Measurements from ENCODE around the gene AQP2.

DNA sequence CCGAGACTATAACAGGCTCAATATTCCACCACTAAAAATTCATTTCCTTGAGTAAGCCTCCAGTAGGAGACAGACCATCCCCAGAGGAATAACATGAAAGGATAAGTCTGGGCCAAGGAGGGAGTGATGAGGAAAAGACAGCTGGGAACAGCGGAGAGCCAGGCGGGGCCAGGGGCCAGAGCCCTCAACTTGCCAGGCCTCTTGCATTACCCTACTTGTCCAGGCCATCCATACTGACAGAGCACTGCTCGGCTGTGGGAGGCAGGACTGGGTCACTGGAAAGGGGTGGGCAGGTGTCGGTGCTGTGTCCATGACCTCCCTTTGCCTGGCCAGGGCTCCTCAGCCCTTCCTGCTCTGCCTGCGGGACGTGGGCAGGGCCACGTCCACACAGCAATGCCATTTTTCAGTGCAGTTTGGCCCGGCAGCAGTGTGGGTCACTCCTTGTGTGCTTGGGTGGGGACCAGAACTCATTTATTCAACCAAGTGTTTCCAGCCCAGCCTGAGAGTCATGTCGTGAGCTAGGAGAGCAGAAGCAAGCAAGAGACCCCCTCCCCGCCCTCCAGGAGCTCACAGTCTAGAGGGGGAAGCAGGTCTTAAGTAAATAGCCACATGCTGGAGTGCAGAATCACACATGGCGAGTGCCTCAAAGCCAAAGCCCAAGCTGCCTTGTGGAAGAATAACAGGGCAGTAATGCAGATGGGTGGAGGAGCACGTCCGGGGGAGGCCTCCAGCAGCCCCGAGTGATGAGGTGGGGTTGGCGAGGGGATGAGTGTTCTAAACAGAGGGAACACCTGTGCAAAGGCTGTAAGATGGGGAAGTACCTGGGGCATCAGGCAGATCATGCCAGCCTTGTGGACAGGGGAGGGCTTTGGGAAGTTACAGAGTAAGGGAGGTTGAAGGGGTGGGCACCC, 37.9 kb upstream of the AQP2 start:
- TF ChIP-seq, protein P1, sequence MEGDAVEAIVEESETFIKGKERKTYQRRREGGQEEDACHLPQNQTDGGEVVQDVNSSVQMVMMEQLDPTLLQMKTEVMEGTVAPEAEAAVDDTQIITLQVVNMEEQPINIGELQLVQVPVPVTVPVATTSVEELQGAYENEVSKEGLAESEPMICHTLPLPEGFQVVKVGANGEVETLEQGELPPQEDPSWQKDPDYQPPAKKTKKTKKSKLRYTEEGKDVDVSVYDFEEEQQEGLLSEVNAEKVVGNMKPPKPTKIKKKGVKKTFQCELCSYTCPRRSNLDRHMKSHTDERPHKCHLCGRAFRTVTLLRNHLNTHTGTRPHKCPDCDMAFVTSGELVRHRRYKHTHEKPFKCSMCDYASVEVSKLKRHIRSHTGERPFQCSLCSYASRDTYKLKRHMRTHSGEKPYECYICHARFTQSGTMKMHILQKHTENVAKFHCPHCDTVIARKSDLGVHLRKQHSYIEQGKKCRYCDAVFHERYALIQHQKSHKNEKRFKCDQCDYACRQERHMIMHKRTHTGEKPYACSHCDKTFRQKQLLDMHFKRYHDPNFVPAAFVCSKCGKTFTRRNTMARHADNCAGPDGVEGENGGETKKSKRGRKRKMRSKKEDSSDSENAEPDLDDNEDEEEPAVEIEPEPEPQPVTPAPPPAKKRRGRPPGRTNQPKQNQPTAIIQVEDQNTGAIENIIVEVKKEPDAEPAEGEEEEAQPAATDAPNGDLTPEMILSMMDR (IDR thresholded peaks at IDR 0.05) = no peak
- no peak for TF ChIP-seq EP300 (IDR thresholded peaks at IDR 0.05)
